Neural progenitor cell (in vitro differentiated cells): ENCODE measurements around the gene CCDC134.

Experiments
- CTCF ChIP-seq: fragments of 200-600 bp; sonication (generic); IDR thresholded peaks from 2 replicates; pipeline ENCODE4 v1.5.1; 2017; ENCODE audit warnings: antibody characterized with exemption, mild to moderate bottlenecking
- EZH2 ChIP-seq: fragments of 200-600 bp; sonication (generic); IDR thresholded peaks from 2 replicates; pipeline ENCODE4 v1.6.1; 2017; ENCODE audit warnings: antibody characterized with exemption, mild to moderate bottlenecking, moderate library complexity

DNA sequence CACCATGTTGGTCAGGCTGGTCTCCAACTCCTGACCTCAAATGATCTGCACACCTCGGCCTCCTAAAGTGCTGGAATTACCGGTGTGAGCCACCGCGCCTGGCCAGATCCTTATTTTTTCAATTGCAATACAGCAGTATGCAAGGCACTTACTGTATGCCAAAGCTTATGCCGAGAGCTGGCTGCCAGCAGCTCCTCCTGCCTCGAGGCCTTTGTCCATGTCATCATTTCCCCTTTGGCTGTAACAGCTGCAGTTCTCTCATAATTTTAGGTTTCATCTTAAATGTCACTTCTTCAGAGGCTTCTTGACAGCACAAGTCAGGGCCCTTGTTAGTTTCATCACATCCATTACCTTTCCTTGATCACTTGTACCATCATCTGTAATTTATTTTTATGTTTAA, 30.9 kb downstream of the CCDC134 start:
- TF ChIP-seq CTCF (no peak), EZH2 (no peak)
